Fibroblast of skin of left quadriceps (primary cell): ENCODE results near the gene FAM180A.
"Not testable (repeated sequence)": the region's sequence is repeated elsewhere in the genome, so short reads cannot be mapped to it uniquely, and the experiment has no call there.

Experiments
- DNase-seq, 2 experiments: peaks; one replicate each; pipeline ENCODE4 v3.0.0-alpha.2; 2013; ENCODE audit warnings: low read depth in 2 of 2

The FAM180A gene

DNA sequence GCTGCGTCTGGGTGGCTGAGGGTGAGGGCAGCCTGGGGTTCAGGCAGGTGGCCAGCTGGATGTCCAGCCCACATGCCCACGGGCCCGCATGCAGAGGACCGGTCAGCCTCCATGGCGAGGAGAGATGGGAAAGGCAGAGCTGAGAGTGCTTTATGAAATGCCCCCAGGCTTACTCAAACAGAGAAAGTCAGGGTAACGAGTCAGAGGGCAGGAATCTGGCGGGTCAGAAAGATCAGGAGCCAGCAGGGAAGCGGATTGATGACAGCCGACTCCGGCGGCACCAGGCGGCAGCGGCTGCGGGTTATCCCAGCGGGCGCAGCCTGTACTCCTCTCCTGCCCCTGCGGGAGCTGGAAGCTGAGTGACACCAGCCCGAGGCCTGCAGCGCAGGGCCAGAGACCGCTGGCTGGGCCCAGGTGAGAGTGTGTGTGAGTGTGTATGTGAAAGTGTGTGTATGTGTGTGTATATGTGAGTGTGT lies 34.0 kb downstream of the FAM180A start:
- no peak for DNase-seq

DNA sequence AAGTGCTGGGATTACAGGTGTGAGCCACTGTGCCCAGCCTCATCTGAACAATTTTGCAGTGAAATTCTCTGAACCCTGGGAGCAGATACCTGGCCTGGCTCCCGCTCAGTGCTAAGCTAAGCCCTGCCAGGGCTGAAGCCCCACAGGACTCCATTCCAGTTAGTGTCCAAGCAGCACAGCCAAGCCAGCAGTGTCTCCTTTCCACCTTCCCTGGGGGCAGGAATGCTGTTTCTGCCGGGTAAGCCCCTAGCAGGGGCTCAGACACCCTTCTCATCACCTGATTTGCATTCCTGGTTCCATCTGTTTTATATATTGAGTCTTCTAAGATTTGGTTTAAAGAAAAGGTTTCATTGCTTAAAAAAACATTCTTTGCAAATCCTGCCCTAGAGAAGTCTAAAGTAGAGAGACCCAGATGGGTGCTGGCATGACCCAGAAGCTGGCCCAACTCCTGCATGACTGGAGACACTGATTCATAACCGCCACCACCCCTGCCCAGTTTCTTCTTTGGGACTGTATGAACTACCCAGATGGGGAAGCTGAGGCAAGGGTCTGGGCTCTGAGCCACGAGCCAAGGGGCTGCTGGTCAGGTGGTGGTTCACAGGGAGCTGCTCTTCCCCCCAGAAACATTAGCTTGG lies 34.7 kb downstream of the FAM180A start:
- no peak for DNase-seq

DNA sequence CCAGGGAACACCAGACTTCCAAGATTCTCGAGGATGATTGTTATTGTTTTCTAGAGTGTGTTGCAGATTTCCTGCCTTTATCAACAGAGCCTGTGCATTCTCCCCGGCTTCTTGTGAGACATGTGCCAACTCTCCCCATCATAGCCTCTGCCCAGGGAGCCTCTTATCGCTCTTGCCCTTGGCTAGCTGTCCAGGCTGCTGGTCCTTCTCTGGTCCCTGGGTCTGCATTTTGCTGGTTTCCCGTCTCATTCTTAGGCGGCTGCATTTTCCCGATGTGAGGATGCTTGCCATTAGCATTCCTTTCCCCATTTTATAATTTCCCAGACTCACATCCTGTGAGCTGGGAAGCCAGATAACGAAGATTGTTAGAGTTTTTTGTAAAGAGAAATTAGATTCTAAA lies 35.8 kb downstream of the FAM180A start:
- no peak for DNase-seq

GRCh38 chr7:135712182-135712782 lies 36.3 kb downstream of the FAM180A start:
- DNase-seq: no peak

DNA sequence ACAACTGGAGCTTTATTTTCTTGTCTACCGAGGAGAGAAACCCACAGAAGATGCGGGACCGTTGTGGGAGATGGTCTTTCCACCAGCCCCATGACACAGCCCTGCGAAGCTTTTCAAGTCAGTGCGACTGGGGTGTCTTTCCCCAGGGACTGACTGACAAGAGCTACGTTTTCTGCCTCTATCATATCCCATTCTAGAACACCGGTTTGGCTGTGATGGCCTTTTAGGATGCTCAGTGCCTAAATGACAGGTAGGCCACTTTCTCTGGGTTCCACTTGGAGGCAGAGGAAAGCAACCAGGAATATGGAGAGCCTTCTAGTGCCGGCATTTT lies 37.5 kb downstream of the FAM180A start:
- DNase-seq: no peak

DNA sequence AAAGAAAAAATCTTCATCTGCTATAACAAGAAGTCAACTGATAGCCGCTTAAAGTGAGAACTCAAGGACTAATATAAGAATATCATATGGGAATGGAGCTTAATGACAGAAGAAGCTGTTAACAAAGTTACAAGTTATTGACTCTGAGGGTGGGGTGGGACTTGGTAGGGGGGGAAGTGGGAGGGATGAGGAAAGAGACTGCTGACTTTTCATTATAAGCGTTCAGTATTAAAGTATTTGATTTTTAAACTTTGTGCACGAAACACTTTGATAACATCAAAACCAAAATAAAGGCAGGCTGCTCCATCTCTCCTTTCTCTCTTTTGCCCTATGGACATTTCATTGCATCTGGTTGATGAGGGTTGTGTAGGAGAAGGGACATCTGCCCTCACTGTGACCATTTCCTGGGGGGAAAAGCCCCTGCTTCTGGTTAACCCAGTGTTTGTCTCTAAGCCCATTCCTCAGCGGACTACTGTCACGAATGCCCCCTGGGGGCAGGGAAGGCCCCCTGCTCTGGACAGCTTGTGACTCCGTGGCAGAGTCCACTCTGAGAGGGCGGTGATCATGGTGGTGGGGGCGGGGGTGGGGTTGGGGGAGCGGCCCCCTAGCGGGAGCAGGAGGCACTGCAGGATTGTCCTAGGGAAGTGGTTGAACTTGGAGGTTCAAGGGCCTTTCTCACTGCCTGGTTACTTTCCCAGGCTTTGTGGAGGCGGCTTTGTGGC lies 38.0 kb downstream of the FAM180A start:
- DNase-seq: no peak

- DNase-seq: no peak
Observed at GRCh38 chr7:135709508-135709907, 39.1 kb downstream of the FAM180A start.

DNA sequence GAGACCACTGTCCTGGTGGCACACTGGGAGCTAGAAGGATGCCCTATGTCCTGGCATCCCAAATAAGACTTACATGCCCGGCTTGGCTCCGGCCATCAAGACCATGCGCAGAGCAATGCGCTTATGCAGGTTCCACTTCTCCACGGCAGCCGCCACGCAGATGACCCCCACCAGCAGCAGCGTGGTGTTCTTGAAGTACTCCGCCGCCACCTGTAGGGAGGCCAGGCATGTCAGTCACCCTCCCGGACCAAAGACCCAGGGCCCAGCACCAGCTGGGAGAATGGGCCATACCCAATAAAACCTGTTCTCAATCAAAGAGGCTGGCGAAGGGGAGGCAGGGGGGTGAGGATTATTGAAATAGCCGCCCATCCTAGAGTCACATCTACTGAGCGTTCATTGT lies 40.6 kb downstream of the FAM180A start:
- no peak for DNase-seq

GRCh38 chr7:135707570-135707966 lies 41.0 kb downstream of the FAM180A start:
- DNase-seq: no peak

DNA sequence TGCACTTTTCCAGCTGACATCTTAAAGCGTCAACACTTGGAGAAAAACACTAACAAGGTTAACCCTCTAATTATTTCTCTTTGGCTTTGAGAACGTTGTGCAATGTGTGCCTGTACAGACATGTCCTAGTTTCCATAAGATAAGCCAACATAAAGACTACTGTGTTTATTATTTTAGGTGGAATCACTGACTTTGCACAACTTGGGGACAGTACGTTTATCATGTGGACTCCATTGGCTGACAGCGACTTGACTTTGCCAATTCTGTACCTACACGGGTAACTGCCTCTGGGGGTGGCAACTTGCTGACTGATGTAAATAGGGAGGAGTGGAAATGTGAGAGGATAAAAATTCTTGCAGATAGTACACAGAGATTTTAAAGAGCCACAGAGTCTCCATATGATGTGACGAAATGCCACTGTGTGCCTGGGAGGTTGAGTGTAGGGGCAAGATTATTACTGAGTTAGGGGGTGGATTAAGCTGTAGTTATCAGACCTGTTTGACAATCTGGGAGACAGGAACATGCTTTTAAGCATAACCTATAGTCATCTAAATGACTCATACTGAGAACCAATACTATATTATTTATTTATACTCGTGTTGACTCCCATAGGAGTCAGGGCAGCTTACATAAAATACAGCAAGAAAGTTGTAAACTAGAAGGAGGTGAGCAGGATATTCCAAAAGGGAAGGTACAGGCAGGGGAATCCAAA lies 41.6 kb downstream of the FAM180A start:
- DNase-seq: no peak

- no peak for DNase-seq
Observed at GRCh38 chr7:135706038-135706742, 42.4 kb downstream of the FAM180A start.

DNA sequence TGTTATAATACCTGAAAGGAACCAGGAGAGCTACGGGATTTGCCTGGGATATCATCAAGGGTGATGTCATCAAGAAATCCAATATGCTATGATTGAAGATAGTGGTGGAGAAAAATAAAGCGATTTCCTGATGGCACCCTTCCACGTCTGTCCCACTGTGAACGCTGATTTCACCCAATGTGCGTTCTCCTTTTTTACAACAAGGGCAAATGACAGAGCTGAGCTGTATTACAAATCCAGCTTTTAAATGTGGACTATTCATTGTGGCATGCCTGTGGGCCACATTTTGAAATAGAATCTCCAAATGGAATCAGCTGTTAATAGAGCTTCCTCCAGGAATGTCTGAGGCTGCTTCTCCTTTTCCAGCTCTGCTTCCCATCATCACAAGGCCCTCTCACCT lies 43.9 kb downstream of the FAM180A start:
- DNase-seq: no peak

- no peak for DNase-seq
Observed at GRCh38 chr7:135704074-135704473, 44.5 kb downstream of the FAM180A start.

DNA sequence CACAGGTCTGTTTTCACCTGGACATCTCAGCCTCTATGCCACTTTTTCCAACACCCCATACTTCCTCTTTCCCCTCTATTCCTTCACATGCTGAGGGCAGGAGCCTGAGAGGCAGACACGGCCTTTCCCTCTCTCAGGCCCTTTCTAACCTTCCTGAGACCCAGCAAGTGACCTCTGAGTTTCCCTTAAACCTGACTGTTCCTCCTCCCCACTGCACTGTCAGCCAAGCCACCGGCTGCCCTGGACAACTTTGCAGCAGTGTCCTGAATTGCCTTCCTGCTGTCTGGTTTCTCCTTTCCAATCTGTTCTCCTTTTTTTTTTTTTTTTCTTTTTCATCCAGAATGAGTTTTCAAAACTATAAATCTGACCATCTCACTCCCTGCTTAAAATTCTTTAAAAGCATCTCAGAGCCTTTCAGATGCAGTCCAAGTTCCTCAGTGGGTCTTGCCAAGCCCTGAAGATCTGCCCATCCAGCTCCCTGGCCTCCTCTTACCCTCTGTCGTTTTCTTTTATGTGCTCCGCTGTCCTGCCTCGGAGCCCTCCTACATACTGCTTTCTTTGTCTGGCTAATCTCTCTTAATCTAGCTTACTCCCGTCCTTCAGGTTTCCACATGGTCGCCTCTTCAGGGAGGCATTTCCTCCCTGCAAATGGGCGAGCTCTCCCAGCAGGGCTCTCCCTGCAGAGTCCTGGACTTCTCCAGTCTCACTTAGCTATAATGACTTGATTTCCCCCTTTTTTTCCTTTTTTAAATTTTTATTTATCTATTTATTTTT lies 51.1 kb downstream of the FAM180A start:
- no peak for DNase-seq

DNA sequence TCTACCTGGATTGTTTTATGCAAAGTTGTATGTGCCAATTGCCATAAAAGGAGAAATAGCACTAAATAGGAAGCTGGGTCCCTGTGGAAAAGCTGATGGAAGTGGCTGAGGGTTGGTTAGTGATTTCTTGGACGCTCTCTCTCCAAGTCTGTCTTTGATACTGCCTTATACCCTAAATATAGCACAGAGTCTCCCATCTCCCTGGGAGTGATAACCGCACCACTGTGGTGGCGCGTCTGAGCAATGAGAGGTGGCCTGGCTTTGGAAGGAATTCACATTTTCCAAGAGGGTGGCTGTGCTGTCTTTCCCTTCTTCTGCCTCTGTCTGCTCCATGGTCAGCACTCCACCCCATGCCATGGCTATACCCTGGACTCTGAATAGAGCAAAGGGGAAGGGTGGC lies 55.1 kb downstream of the FAM180A start:
- DNase-seq: no peak

GRCh38 chr7:135692606-135693005 lies 56.0 kb downstream of the FAM180A start:
- DNase-seq: not testable (repeated sequence)

DNA sequence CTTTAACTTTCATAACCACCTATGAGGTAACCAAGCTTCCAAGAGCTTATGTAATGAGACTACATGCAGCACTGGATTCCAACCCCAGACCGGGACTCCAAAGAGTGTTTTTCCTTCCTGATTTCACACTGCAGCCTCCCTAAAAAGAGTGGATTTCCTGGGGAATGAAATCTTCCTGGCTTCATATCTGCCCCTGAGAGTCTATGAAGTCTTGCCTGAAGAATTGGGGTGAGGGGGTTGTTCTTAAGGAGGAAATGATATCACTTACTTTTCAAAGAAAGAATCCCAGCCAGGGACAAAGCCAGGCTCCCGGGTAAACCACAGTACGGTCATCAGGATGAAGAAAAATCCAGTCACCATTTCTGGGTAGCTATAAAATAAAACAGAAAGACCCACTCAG lies 56.6 kb downstream of the FAM180A start:
- DNase-seq: no peak

GRCh38 chr7:135690566-135690965 lies 58.0 kb downstream of the FAM180A start:
- DNase-seq: no peak

GRCh38 chr7:135687466-135687865 lies 61.1 kb downstream of the FAM180A start:
- DNase-seq: no peak

GRCh38 chr7:135685306-135686084 lies 63.1 kb downstream of the FAM180A start:
- DNase-seq: no peak
